GM18909 (cell line): Measurements from ENCODE around the gene SOX8.
"Not testable (repeated sequence)": the region's sequence is repeated elsewhere in the genome, so short reads cannot be mapped to it uniquely, and the experiment has no call there.

Source experiments
- ATAC-seq: cut with Tn5 transposase; IDR thresholded peaks from one replicate; pipeline ENCODE4 v1.9.1; 2021; ENCODE audit warnings: mild to moderate bottlenecking; ENCODE audit not compliant: unreplicated experiment, poor library complexity

Gene SOX8

DNA sequence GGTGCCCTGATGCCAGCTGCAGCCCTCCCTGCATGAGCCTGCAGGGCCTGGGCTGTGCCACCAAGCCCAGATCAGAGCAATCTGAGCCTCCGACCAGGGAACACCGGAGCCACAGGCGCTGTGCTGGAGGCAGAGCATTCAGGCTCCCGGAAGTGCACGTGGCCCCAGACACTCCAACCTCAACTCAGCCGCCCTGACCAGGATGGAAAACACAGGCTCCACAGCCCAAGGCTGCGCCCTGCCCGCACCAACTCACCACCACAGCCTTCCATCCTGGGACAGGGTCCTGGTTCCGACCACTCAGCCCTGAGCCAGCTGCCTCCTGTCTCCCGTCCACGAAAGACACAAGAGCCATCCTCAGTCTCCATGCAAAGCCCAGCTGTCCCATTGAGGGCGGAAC lies 29.2 kb upstream of the SOX8 start:
- no peak for ATAC-seq

DNA sequence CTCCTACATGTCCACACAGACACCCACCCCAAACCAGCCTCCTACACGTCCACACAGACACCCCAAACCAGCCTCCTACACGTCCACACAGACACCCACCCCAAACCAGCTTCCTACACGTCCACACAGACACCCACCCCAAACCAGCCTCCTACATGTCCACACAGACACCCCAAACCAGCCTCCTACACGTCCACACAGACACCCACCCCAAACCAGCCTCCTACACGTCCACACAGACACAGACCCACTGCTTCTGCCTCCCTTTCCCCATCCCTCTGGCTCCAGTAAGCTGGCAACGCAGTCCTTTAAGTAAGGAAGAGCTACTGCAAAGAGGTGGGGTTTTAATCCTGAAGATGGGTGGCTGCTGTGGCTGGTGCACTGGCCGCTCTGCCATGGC lies 27.8 kb upstream of the SOX8 start:
- ATAC-seq = not testable (repeated sequence)

DNA sequence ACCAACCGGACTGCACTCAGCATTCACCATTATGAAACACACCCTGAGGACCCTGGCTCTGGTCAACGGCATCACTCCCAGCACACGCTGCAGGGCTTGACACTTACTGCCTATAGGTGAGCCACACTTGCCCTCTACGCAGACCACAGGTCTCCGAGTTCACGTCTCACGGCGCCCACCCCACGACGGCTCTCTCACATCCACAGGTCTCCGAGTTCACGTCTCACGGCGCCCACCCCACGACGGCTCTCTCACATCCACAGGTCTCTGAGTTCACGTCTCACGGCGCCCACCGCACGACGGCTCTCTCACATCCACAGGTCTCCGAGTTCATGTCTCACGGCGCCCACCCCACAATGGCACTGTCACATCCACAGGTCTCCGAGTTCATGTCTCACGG lies 25.8 kb upstream of the SOX8 start:
- ATAC-seq = not testable (repeated sequence)

DNA sequence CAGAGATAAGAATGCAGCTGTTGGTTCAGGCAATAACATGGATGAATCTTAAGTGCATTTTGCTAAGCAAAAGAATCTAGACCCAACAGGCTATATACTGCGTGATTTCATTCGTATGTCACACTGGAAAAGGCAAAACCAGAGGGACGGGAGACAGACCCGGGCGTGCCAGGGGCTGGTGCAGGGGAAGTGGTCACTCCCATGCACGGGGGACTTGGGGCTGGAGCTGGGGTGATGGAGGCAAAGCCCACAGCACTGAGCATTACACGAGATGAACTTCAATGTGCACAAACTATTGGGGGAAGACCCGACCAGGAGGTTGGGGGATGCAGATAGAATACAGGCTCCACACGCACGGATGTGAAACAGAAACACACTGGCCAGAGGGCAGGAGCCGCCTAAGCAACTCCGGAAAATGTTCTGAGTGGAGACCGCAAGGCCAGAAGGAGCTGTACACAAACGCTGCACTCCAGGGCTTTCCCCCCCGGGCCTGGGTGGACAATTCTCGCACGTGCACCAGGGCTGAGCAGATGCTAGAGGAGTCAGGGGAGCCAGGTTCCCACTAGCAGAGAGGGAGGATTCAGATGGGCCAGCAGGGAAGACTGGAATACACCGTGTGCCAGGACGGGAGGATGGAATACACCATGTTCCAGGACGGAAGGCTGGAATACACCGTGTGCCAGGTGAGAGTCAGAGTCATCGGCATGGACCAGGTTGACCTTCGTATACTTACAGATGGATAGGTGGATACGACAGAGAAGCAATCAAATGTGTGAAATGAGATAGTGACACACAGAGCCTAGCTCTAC lies 22.1 kb upstream of the SOX8 start:
- ATAC-seq = no peak

DNA sequence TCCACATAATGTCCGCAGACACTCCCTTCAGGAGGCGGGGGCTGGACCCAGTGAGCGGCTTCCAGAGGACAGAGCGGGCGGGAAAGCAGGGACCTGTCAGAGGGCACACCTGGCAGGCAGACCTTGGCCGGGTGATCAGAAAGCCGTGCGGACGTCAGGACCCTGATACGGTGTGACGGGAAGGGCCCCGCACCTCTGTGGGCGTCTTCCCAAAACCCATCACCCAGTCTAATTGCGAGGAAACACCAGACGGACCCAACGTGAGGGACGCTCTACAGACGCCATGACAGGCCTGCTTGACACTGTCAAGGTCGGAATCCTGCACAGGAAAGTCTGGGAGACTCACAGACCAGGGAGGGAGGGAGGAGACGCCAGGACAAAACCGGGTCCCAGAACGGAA lies 19.2 kb upstream of the SOX8 start:
- ATAC-seq = no peak

DNA sequence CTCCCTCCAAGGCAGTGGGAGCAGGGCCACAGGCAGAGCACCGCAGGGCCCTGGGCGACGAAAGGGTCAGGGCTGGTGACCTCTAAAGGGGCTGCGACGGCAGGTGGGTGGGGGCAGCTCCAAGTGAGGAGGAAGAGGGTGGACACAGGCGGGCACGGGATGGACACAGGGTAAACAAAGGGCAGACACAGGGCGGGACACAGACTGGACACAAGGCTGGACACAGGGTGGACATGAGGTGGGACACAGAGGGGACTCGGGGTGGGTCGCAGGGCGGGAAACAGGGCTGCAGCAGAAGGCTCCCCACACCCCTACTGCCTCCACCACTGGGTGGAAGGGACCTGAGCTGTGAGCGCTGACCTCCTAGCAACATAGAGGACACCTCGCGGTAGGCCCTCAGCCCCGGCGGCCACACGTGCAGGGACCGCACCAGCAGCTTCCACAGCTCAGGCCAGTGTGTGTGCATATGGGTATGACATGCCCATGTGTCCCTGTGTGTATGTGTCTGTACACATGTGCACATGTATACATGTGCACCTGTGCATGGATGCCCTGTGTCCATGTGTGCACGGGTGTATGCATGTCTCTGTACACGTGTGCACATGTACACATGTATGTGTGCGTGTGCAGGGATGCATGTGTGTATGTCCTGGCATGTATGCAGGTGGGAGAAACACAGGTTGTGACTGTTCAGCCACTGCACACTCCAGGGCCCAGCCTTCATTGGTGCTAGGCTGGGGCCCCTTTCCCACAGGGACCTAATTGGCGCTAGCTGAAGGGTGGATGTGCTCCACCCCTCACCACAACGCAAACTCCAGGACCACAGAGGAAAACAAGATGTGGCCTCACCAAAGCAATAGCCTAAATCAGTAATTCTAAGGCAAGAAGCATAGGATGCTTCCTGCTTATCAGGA lies 18.4 kb upstream of the SOX8 start:
- ATAC-seq = no peak

DNA sequence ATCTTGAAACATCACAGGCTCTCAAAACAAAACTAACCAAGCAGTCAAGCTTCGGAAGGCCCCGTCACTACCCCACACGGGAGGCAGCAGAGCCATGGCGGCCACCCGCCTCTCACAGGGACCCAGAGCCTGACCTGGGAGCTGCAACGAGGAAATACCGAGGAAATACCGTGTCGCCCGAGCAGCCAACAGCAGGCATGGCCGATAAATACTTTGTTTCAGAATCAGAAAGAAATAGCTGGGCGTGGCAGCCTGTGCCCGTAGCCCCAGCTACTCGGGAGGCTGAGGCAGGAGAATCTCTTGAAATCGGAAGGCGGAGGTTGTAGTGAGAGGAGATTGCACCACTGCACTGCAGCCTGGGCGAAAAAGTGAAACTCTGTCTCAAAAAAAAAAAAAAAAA lies 17.7 kb upstream of the SOX8 start:
- ATAC-seq = no peak

DNA sequence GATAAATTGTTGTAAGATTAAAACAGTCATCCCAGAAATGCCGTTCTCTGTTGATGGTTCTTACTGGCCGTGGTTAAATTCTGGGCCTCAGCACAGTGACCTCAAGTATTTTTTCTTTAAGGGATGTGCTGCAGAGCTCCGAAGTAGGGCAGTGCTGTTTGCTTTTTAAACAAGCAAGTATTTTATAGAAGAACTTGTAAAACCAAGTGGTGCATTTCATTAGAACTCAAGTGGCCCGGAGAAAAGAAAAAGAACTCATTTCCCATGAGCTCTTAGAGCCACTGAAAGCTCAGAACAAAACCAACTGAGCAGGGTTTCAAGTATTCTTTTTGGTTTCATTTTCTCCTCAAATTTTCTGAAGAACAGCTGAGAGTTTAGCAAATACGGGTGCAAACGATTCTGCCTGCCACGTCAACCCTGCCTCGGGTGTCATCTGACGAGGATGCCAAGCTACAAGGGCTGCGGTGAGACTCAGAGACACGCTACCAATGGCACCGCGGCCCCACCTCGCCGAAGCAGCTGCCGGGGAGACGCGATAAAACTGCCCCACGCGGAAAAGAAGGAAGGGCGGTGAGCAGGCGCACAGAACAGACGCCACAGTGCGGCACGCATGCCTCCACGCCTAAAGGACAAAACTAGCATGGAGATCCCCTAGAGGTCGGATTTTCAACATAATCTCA lies 17.1 kb upstream of the SOX8 start:
- ATAC-seq = no peak

DNA sequence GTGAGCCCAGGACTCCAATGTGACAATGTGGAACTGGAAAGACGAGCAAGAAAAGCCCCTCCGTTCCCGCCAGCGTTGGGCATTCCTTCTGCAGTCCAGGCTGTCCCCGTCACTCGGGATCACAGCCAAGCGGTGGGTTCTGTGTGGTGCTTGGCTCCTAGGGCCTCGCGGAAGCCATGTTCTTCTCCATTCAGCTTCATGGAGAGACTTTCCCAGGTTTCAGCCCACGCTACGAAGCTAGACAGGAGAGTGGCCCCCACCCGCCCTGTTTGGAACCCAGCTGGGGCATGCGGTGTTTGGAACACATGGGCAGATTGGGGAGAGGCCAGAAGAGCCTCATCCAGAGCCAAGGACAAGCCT lies 16.6 kb upstream of the SOX8 start:
- ATAC-seq = no peak

DNA sequence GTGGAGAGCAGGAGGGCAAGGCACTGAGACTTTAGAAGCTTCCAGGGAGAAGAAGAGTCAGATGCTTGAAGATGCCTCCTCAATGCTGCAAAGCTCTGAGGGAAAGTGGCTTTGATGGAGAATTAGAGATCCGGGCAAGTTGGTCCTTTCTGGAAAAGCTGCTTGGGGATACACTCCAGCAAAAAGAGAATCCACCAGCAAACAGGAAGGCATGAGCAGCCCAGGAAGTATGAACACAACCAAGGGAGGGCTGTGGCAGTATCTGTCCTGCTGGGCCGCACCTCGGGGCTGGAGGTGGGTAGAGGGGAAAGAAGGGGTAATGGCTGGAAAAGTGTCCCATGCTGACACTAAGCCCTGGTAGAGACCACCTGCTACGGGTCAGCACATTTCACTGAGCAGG lies 16.1 kb upstream of the SOX8 start:
- no peak for ATAC-seq

DNA sequence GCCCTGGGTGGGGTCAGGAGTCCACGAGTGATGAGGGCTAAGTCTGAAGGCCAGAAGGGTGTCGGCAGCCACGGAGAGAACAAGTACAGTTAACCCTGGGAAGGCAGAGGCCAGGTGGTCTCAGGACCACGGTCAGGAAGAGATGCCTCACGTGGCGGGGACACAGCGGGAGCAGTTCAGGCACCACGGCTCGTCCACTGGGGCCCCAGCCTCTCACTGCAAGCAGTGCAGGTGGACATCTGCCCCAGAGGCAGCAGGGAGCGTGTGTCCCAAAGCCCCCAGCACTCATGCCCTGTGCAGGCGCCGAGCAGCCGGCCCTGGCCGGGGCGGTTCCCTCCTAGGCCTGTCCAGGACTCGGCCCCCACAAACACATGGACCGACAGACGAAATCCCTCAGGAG lies 15.5 kb upstream of the SOX8 start:
- no peak for ATAC-seq

DNA sequence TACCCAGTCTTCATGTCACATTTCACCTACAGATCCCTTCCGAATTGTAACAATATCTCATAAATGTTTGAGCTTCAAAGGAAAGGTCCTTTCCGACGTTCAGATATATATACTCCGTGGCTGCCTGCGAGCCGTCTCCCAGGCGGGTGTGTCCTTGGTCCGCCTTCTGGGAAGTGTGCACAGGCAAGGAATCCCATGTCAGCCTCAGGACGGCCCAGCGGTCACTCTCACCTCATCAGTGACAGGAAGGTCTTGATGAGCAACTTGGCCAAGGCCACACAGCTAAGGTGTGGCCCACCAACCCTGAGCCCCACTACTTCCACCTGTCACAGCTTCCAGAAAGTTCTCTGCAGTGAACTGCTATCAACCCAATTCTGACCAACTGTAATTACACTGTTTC lies 15.1 kb upstream of the SOX8 start:
- ATAC-seq = no peak

DNA sequence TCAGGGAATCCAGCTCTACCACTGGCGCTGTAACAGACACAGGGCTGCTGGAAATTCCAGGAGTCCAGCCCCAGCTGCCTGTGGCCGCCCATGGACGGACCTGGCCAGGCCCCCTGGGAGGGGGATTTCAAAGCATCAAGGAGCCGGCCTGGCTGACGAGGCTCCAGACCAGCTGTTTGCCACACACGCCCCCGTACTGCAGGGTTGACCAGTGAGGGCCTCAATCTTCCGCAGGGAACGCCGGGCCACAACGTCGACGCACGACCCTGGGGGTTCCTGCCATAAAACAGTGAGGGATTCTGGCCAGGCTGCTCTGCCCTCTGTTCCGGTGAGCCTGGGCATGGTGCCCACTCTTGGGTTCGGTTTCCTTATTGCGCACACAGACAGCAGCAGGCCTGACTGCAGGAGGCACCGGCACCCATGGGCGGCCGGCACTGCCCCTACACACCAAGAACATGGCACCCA lies 14.5 kb upstream of the SOX8 start:
- ATAC-seq = no peak

DNA sequence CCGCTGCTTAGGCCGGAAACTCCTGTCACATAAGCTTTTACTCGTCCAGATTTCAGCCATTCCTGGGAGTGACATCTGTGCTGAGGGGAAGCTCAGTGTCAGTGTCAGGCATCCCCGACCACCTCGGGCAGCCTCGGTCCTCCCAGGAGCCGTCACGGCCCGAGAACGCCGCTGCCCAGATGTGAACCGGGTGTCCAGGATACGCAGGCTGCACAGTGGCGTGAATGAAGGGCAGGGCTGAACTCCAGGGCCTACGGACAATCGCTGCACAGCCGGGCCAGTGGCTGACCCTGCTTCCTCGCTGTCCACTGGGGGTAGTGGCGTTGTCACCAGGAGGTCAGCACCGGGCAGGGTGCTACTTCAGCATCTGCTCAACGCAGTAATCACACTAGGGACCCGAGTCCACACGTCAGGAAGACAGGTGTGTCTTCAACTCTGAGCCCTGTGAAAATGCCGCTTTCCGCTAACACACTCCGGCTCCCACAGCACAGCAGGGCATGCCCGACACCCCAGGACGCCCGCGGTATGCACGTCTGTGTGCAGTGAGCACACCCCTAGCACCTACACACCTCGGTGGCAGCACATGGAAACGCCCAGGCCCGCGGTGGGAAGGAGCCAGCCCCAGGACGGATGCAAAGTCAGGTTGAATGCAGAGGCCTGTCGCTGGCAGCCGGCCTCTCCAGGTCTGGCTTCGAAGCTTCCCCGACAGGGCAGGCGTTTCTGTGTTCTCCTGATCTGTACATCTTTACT lies 13.8 kb upstream of the SOX8 start:
- no peak for ATAC-seq

DNA sequence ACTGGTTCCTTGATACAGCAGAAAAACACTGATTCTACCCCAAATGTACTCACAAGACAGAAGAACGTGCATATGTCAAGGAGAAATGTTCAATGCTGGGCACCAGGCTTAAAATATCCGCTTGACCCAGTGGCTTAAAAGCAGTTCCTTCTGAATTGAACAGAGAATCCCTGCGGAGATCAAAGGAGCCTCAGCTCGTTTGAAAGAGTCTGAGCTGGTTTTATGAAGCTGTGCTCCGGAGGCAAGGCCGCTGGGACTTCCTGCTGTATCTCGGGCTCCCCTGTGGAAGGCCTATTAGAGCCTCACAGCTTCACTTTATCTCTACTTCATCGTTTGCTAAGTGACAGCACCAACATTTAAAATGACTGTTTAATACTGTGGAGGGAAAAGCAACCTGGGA lies 12.9 kb upstream of the SOX8 start:
- ATAC-seq = no peak

DNA sequence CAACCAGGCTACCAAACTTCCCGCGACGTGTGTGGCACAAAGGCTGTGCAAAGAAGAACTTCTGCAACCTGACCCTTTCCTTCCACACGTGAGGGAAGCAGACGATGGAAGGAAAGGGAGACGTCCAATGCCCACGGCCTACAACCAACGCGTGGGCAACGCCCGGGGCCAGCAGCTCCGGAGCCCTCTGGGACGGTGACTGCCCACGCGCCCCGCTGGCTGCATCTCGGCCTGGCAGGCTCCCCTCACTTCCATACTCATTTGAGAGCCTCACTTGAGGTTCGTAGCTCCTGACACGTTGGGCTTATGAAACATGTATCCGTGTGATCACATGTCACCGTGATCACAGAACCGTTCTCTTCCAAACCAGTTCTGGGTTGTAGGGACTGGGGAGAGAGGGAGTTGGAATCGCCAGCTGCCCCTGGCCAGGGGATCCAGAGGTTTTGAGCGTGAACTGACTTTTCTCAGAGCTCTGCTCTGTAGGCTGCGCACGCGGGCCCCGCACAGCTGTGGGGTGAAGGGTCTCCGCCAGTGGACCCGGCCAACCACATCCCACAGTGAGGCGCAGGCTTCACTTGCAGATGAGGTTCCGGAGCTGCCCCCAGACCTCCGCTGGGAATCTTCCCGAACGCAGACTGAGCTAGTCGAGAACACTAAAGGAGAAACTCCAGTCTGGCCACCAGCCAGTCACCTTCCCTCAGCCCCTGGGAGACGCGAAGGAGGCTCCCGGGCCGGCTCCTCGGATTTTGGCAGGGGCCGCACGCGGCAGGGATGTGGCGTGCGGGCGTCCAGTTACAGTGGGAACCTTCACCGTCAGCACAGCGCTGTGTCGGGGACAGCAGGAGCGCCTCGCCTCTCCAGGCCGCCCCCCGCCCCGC lies 11.8 kb upstream of the SOX8 start:
- ATAC-seq = peak; percentile 16

DNA sequence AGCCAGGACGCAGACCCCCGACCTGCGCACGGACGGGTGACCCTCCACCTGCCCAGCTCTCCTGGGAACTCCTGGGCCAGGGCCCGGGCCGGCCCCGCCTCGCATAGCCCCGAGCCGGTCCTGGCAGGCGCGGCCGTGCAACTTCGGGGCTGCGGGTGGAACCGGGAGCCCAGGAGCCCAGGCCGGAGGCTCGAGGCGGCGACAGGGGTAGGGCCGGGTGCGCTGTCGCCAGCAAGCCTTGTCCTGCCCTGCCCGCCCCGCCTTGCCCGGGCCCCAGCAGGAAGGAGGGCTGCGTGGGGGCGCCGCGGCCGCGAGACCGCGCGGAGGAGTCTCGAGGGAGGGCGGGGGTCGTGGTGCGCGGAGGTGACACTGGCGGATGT lies 11.2 kb upstream of the SOX8 start:
- no peak for ATAC-seq

DNA sequence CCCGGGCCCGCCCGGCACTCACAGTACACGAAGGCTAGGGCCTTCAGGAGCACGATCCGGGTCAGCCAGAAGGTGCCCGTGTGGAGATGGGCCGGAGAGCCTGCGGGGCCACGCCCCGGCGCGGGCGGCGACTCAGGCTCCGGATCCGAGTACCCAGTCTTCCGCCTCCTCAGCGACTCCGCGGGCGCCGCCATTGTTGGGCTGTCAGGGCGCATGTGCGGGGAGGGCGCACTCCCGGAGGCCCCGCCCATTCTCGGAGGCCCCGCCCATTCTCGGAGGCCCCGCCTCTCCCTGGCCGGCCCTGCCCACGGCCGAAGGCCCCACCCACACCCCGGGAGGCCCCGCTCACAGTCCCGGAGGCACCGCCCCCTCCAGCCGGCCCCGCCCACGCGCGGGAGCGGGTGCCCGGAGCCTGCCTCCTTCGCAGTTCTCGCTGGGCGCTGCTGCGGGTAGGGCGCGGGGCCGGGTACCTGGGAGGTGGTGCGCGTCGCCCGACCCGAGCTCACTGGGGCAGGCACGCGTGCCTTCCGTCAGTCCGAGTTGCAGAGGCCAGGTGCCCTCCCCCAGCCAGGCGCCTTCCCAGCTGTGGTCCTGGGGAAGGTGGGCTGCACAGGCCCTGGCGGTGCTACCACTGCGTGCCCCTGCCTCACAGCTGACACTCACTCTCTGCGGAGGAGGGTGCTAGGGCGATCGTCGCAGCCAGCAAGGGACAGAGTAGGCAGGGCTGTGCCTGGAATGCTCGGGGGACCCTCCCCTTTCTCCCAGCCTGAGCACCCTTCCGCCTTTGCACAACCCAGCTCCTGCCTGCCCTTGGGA lies 10.6 kb upstream of the SOX8 start, which contains the start of gene LMF1:
Gene LMF1 (minus strand): TSS at position 219 of the 816 bp plus-strand sequence. CDS start 4 bp downstream, at position 215.
- peak; percentile 79 for ATAC-seq

DNA sequence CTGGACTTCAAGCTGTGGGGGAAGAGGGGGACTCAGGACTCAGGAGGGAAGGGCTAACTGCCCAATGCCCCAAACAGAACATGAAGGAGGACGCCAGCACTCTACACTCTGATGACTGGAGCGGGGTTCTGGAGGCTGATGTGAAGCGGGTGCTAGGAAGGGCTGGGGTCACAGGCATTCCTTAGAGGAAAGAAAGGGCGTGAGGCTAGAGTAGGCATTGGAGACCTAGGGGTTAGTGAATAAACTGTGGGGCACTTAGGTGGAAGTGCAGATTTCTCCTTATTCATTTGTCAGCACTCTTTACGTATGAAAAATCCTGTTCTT lies 10.0 kb upstream of the SOX8 start:
- ATAC-seq = no peak
